Vagina (tissue), 2 donors: ENCODE results near the gene PADI6.

ENCODE experiments used
- POLR2A ChIP-seq, 2 donors: fragments of 450-650 bp; IDR thresholded peaks; one replicate each; pipeline ENCODE4 v1.6.1; 2017; ENCODE audit warnings: antibody characterized with exemption in 2 of 2, mild to moderate bottlenecking in 2 of 2, moderate library complexity in 2 of 2
- POLR2AphosphoS5 ChIP-seq, 2 donors: sonication (generic); formaldehyde crosslinking; IDR thresholded peaks; one replicate each; pipeline ENCODE4 v1.9.0; 2017; ENCODE audit warnings: antibody characterized with exemption in 2 of 2, mild to moderate bottlenecking in 2 of 2, low read depth in 1 of 2; ENCODE audit not compliant: insufficient read depth in 1 of 2
- TF ChIP-seq, protein P1 (sequence below), 3 experiments: fragments of 450-650 bp in 2 of 3; fragments of 200-600 bp in 1 of 3; sonication (generic) in 1 of 3; IDR thresholded peaks; one replicate each; pipeline ENCODE4 v1.5.1; 2017 to 2019; ENCODE audit warnings: antibody characterized with exemption in 3 of 3, mild to moderate bottlenecking in 2 of 3, moderate library complexity in 2 of 3

DNA sequence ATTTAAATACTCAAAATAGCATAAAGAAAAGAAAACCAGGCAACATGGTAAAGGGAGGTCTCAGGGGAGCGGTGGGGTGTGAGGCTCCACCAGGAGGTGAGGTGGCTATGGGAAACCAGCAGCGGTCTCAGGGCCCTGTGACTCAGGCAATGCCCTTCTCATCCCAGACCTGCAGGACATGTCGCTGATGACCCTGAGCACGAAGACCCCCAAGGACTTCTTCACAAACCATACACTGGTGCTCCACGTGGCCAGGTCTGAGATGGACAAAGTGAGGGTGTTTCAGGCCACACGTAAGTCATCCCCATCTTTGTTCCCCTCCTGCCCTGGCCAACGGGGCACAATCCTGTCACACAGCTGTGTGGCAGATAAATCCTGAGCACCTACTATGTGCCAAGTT lies 32.5 kb upstream of the PADI6 start:
- TF ChIP-seq, protein P1, sequence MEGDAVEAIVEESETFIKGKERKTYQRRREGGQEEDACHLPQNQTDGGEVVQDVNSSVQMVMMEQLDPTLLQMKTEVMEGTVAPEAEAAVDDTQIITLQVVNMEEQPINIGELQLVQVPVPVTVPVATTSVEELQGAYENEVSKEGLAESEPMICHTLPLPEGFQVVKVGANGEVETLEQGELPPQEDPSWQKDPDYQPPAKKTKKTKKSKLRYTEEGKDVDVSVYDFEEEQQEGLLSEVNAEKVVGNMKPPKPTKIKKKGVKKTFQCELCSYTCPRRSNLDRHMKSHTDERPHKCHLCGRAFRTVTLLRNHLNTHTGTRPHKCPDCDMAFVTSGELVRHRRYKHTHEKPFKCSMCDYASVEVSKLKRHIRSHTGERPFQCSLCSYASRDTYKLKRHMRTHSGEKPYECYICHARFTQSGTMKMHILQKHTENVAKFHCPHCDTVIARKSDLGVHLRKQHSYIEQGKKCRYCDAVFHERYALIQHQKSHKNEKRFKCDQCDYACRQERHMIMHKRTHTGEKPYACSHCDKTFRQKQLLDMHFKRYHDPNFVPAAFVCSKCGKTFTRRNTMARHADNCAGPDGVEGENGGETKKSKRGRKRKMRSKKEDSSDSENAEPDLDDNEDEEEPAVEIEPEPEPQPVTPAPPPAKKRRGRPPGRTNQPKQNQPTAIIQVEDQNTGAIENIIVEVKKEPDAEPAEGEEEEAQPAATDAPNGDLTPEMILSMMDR (IDR thresholded peaks at IDR 0.05), result no peak
- TF ChIP-seq POLR2AphosphoS5 (IDR thresholded peaks at IDR 0.05; ENCODE audit: insufficient read depth in 1 of 2, low read depth in 1 of 2) (no peak), POLR2A (IDR thresholded peaks at IDR 0.05) (no peak)
